NCI-H2107 treated with DMSO at 0.1 percent for 48 hours (cell line): ENCODE data around the gene ATP10A.
"Not testable (repeated sequence)": the region's sequence is repeated elsewhere in the genome, so short reads cannot be mapped to it uniquely, and the experiment has no call there.

Experiments used
- DNase-seq: peaks from one replicate; lab custom pipeline; 2025; ENCODE audit not compliant: unreplicated experiment; lab: John Stamatoyannopoulos, UW

Gene ATP10A

DNA sequence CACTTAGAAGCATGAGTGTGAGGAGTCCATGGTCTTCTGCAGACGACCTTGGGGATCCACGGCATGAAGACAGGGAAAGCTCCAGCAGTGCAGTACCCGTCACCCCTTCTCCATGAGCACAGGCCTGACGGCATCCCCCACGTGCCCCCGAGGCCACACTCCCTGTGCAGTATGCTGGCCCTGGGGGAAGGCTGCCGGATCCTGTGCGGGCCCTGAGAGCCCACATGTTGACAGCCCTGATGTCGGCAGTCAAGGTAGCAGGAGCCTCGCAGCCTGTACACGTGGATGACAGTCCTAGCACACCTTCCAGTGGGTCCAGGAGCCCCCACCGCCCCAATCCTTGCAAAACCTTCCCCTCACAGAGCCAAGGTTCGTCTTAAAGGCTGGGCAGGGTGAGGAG lies 195.3 kb downstream of the ATP10A start:
- DNase-seq, result no peak

GRCh38 chr15:25665913-25666312 lies 197.2 kb downstream of the ATP10A start:
- no peak for DNase-seq

DNA sequence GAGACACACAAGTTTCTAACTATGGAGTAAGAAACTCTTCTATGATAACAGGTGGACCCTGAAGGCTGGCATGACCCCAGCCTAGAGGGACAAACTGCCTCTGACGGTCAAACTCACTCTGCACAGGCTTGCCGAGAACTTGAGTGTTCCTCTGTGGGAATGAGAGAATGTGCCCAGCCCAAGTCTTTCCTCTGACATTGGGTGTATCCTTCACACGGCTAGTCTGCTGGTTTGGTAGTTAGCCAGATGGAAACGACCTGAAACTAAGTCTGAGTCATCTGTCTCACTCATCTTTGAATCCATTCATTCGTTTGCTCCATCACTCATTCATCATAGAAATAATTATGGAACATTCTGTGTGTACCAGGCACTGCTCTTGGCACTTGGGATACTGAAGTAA lies 198.4 kb downstream of the ATP10A start:
- no peak for DNase-seq

DNA sequence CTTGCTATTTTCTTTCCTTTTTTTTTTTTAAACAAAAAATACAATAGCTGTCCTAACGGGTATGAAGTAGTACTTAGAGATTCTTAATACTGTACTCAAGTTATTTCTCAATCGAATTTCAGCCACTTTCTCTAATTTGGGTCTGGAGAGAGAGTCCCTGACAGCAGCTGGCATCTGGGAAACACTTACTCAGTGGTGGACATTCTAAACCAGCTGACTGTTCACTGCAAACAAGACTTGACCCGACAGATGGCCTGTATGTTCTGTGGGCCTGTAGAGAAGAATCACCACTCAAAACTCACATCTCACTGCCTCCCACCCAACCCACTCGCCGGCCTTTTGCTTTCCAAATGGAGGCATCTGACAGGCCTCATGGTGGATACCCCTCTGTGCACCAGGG lies 199.6 kb downstream of the ATP10A start:
- DNase-seq, result no peak

GRCh38 chr15:25661898-25662297 lies 201.2 kb downstream of the ATP10A start:
- DNase-seq, result no peak

DNA sequence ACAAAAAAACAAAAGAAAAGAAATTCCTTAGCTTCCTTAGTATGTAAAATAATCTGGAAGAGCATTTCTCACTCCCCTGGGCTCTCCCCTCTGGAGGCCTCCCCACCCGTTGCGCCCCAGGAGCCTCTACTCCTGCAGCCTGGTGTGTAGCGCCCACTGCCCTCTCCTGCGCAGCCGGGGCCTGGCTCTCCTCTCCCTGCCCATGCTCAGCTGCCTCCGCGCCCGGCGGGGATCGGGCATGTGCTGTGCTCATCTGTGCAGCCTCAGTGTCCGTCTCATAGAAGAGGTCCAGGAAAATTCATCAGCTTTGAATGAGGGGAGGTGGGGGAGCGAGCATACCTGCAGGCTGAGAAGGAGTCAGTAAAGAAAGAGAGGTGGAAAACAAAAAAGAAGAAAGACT lies 203.9 kb downstream of the ATP10A start:
- DNase-seq, result no peak

DNA sequence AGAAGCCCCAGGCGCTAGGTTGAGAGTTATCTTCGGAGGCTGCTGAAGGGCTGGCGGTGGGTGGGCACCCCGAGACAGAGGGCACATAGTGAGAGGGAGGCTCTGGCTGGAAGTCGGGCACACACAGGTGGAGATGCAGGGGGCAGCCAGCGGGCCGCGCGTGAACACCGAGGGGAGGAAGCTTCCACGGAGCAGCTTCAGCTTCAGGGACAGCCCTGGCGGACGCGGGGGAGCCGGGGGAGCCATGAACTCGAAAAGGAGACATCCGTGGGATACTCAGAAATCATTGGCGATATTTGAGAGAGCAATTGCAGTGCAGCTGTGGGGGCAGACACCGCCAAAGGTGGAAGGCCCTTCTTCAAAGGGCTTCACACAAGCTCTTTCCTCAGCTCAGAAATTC lies 204.6 kb downstream of the ATP10A start:
- DNase-seq, result no peak

DNA sequence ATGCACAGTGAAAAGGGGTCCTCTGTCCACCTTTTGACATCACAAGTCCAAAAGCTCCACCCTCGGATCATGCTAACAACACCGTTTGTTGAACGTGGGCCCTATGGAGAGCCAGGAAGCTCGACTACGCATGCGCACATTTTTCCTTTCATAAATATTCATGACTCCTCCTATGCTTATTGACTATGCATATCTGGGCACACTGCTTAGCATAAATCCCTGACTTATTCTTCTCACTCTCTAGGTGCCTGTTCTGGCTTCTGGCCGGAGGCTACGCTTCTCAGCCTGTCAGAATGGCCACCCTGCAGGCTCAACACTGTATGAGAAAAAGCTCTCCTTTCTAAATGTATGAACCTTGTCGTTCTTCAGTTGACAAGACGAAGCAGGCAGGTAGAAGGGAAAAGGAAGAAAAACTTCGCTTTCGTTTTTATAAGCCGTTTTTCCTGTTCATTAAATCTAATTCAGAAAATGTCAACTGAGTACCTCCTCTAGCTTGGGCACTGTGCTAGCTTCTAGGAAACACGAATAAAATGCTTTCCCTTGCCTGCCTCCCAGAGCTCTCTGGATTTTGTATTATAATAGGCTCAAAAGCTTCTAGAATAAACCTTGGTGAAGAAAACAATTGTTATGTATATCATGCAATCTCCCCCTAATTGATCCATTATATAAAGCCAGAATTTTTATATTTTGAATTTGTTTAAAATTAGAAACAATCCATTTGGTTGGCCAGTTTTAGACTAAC lies 207.7 kb downstream of the ATP10A start:
- no peak for DNase-seq

GRCh38 chr15:25653371-25653770 lies 209.8 kb downstream of the ATP10A start:
- DNase-seq, result no peak

GRCh38 chr15:25652704-25653103 lies 210.4 kb downstream of the ATP10A start:
- DNase-seq, result no peak

- DNase-seq, result no peak
Observed at GRCh38 chr15:25649390-25649789, 213.7 kb downstream of the ATP10A start.

DNA sequence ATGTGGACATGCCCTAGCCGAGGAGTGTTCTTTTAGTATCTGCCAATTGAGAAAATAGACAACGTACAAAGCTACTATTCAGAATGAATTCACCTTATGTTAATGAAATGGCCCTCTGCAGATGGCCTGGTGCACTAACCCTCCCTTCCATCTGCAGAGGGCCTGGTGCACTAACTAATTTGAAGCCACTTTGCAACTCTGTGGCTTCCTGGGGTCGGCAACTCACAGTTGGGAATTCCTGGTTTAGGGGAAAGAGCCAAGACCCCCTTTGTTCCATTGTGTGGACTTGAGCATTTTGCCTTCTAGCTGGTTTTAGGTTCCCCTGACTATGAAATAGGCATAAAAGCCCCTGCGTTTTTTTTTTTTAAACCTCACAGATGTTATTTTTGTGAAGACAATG lies 220.0 kb downstream of the ATP10A start:
- no peak for DNase-seq

DNA sequence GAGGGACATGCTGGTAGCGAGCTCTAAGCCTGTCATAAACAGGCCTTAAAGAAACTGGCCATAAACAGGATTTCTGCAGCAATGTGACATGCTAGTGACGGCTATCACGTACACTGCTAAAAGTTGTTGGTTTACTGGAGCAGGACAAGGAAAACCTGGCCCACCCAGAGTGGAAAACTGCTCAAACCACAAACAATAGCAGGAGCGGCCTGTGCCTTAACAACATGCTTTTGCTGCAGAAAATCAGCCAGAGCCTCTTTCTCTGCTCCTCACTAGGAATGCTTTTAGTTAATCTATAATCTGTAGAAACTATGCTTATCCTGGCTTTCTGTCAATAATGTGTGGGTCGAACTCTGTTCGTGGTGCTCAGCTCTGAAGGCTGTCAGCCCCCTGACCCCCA lies 221.4 kb downstream of the ATP10A start:
- no peak for DNase-seq

- no peak for DNase-seq
Observed at GRCh38 chr15:25641361-25641760, 221.8 kb downstream of the ATP10A start.

GRCh38 chr15:25640959-25641358 lies 222.2 kb downstream of the ATP10A start:
- DNase-seq, result not testable (repeated sequence)

- no peak for DNase-seq
Observed at GRCh38 chr15:25640381-25640780, 222.7 kb downstream of the ATP10A start.

GRCh38 chr15:25636486-25636885 lies 226.6 kb downstream of the ATP10A start:
- DNase-seq, result not testable (repeated sequence)

DNA sequence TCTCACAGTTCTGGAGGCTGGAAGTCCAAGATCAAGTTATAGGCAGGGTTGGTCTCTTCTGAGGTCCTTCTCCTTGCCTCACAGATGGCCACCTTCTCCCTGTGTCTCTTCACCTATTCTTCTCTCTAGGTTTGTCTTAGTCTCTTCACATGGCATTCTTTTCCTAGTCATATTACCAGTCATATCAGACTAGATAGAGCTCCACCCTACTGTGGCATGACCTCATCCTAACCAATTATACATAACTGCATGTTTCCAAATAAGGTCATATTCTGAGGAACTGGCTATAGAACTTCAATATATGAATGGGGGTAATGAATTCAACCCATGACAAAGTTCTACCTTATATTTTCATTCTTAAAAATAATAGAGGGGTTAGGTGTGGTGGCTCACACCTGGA lies 227.9 kb downstream of the ATP10A start:
- DNase-seq, result no peak

- DNase-seq, result no peak
Observed at GRCh38 chr15:25633862-25634261, 229.3 kb downstream of the ATP10A start.

- no peak for DNase-seq
Observed at GRCh38 chr15:25631971-25632370, 231.2 kb downstream of the ATP10A start.
